T-helper 22 cell (primary cell): Measurements from ENCODE around the gene SCARF2.
"Not testable (repeated sequence)": the region's sequence is repeated elsewhere in the genome, so short reads cannot be mapped to it uniquely, and the experiment has no call there.

Experiments used
- DNase-seq: peaks from one replicate; pipeline ENCODE4 v3.0.0-alpha.2; 2020; ENCODE audit warnings: low read depth

SCARF2 gene

DNA sequence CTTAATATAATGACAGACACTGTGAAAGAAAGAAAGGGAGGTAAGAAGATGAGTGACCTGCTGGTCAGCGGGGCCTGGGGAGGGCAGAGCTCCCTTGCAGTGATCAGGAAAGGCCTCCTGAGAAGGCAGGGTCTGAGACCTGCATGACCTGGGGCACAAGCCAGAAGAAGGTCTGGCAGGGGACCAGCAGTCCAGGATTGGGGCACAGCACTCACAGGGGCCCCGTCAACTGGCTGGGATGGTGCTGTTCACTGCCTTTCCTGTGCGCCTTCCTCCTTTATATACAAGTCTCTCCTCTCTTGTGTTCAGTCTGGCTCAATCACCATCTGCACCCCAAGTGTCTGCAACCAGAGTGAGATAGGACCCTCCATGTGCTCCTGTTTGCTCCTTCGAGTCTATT, 22.2 kb upstream of the SCARF2 start:
- DNase-seq, result no peak

DNA sequence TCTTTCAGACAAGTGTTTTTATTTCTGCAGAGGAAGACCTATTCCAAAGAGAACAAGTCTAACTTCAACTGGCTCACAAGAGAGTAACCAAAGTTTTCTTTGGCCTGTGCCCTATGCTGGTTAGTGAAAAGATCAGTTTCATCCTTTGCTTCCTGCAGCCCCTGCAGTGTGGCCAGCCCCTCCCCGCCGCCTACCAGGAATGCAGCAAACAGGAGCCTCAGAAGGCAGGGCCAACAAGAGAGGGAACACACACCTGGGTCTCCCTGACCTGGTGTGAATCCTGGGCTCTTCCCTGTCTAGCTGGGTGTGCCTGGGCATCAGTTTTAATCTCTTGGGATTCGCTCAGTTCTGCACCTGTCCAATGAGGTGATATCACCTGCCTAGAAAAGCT, 21.5 kb upstream of the SCARF2 start:
- DNase-seq, result no peak

DNA sequence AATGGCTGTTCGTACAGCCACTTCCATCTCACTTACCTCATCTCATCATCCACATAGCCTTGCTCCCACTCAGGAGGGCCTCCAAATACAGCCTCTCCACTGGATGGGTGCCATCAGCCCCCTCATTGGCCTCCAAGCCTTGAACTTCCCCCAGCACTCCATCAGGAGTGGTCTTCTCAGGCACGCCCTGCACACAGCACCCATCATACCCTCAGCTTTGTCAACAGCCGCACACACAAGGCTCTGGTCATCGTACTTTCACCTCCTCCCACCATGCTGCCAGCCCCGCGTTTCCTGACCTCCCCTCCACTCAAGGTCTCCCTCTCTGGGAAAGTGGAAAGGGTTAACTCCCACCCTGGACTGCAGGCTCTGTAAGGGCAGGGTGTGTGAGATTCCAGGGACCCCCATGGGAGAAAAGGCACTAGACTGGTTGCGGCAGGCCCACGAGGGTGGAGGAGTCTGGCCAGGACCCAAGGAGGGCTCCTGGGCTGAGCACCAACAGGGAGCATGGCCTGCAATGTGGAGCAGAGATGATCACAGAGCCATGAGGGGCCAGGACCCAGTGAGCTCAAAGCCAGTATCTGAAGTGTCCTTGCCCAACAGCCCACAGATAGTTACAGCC, 21.0 kb upstream of the SCARF2 start:
- no peak for DNase-seq

DNA sequence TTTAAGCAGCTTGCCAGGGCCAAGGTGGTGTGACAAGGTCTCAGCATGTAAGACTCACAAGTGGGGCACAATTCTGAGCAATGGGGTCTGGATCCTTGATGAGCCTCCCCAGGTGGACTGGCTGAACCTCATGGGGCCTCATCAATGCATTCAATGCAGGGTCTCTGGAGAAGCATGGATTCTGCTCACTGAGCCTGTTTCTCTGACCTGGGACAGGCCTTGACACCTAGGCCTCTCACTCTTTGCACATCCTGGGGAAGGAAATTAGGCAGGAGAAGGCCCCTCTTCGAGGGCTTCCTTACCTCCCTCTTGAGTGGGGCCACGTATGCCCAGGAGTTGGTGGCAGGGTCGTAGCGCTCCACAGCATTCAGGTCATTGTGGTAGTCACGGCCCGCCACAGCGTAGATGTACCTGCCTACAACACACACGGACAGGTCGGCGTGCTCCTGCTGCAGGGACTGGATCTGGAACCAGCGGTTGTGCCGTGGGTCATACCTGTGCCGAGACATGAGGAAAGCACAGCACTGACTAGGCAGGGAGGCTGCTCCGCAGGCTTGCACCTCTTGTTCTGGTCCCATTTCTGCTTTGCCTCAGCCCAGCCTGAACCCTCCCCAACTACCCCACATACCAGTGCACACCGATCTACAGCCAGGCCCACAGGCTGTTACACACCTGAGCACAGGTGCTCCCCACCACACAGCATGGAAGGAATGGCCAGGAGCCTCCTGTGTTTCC, 20.0 kb upstream of the SCARF2 start:
- no peak for DNase-seq

DNA sequence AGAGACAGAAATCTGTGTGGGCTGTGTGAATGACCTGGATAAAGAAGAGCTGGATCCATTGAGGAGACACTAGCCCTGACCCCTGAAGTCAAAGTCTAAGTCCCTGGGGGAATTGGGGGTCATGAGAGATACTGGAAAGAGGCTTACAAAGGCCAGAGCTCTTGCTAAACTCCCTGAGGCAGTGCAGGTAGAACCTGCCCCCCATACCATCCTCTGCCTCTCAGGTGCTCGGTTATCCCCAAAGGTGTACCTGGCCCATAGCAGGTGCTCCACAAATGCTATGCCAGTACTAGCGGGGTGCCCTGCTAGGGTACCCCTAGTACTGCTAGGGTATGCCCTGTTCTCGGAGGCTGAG, 19.1 kb upstream of the SCARF2 start:
- no peak for DNase-seq

DNA sequence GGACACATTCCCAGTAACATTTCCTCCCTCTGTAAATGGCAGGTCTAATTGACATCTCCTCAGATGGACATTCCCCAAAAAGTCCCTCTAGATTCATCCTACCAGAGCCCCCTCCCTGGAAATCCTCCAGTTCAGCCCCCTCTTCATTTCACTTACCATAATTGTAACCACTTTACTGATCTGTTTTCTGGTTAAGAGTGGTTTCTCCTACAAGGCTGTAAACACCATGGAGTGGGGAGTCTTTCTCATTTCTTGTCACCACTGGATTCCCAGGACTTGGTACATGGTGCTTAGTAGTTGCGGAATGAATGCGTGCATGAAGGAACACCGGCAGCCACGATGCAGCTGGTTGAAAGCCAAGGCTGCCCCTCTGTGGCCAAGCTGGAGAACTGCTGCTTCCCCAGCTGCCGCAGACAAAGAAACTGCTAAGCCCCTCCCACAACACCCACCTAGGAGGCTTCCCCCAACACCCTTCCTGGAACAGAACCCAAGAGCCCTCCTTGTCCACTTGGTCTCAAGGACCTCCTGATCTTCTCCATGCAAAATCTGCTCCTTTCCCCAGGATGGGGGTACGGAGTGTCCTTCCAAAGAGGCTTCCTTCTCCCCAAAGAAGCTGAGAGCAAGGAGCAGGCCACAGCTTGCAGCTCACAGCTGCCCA, 18.6 kb upstream of the SCARF2 start:
- peak; percentile 49 for DNase-seq

DNA sequence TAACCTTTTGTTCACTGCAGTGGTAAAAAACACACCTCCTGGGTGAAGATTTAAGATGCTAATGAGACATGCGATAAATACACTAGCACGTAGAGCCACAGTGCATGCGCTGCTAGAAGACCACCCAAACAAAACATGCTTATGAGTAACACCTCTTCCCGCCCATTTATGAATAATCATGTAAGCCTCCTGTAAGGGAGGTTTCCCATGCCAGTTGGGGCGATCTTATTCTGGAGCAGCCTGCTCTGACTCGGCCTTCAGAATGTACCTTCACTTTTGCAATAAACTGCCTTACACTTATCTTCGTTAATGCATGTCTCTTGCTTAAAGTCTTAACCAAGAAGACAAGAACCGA, 18.1 kb upstream of the SCARF2 start:
- no peak for DNase-seq

DNA sequence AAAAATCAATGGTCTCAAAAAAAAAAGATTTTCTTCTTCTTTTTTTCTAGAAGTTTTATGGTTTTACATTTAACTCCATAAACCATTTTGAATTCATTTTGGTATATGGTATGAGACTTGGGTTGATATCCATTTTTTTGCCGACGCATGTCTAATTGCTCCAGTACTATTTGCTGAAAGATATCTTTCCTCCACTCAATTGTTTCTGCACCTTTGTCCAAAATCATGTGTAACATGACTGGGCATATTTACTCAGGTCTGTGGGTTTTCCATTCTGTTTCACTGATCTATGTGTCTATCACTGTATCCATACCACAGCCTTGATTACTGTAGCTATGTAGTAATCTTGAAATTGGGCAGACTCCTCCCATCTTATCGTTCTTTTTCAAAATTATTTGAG, 15.6 kb upstream of the SCARF2 start:
- no peak for DNase-seq

DNA sequence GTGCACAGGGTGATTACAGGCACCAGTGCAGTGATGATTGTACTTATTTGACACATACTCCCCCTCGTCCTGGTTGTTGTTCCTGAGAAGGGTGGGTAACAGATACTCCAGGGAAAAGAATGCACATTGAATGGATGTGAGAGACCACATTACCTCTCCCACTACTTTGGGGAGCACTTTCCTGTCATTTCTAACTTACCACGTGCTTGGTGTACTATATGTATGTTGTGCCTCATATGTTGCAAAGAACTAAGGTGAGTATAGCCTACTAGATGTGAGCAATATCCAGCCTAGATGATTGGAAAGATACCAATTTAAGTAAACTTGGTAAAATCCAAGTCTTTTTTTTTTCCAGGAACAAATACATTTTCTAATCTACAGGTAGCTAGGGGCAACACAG, 14.3 kb upstream of the SCARF2 start:
- no peak for DNase-seq

DNA sequence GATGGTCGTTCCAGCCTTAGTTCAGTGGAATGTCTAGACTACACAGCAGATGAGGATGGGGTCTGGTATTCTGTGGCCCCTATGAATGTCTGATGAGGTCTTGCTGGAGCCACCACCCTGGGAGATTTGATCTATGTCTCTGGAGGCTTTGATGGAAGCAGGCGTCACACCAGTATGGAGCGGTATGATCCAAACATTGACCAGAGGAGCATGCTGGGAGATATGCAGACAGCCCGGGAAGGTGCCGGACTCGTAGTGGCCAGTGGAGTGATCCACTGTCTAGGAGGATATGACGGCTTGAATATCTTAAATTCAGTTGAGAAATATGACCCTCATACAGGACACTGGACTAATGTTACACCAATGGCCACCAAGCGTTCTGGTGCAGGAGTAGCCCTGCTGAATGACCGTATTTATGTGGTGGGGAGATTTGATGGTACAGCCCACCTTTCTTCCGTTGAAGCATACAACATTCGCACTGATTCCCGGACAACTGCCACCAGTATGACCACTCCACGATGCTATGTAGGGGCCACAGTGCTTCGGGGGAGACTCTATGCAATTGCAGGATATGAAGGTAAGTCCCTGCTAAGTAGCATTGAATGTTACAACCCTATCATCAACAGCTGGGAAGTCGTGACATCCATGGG, 13.6 kb upstream of the SCARF2 start:
- DNase-seq, result not testable (repeated sequence)

DNA sequence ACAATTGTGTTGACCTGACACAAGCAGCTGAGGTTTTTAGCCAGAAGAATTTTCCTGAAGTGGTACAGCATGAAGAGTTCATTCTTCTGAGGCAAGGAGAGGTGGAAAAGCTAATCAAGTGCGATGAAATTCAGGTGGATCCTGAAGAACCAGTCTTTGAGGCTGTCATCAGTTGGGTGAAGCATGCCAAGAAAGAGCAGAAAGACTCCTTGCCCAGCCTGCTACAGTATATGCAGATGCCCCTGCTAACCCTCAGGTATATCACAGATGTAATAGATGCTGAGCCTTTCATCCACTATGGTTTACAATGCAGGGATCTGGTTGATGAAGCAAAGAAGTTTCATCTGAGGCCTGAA, 12.9 kb upstream of the SCARF2 start:
- no peak for DNase-seq

DNA sequence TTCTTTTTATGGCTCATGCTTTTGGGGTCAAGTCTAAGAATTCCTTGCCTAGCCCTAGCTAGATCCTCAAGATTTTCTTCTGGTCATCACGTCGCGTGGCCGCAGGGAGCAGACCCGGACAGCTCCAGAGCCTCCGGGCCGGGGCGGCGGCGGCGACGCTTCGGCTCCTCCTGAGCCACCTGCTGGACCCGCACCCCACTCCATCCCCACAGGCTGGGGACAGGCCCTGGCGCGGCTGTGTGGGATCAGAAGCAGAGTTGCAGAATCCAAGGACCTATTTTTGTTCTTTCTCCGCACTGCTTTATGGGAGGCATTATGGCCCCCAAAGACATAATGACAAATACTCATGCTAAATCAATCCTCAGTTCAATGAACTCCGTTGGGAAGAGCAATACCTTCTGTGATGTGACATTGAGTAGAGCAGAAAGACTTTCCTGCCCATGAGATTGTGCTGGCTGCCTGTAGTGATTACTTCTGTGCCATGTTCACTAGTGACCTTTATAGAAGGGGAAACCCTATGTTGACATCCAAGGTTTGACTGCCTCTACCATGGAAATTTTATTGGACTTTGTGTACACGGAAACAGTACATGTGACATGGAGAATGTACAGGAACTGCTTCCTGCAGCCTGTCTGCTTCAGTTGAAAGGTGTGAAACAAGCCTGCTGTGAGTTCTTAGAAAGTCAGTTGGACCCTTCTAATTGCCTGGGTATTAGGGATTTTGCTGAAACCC, 12.4 kb upstream of the SCARF2 start:
- DNase-seq, result no peak

DNA sequence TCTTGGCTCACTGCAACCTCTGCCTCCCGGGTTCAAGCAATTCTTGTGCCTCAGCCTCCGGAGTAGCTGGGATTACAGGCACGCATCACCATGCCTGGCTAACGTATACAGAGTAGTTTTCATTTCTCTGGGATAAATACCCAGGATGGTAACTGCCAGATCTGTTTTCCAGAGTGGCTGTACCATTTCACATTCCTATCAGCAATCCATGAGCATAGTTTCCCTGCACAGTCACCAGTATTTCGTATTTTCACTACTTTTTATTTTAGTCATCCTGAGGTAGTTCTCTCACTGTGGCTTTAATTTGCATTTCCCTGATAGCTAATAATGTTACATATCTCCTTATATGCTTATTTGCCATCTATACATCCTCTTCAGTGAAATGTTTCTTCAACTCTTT, 11.0 kb upstream of the SCARF2 start:
- no peak for DNase-seq

DNA sequence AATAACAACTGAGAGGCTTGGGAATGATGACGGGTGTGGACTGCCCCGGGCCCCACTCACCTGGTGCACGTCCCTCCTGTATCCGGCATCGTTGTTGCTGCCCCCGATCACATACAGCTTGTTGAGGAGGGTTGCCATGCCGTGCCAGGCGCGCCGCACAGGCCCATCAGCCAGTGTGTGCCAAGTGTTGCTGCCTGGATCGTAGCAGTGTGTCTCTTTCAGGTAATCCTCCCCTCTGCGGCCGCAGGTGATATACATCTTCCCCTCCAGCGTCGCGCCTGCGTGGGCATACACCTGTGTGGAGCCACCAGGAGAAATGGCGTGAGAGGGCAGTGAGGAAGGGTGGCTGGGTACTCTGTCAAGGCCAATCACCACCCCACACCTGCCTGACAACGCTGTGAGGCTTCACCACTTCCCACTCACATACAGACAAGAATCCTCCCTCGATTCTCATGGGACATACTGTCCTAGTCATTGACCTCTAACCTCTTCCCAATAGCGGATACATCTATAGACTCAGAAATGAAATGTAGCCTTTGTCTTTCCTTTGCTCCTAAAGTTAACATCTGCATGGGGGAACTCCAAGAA, 8.9 kb upstream of the SCARF2 start:
- DNase-seq, result no peak

DNA sequence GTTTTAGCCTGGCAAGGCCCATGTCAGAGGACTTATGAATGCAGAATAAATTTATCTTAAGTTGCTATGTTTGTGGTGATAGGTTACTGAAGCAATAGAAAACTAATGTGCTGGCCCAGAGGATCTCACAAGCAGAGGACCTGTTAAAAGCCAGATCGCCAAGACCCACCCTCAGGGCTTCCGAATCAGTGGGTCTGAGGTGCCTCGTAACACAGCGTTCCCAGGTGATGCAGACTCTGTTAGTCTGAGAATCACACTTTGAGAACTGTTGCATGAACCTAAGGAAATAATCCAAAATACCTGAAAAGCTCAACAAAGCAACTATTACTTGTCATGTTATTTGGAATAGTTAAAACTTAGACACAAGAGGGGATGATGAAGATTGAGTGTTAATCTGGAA, 6.7 kb upstream of the SCARF2 start:
- DNase-seq, result no peak

DNA sequence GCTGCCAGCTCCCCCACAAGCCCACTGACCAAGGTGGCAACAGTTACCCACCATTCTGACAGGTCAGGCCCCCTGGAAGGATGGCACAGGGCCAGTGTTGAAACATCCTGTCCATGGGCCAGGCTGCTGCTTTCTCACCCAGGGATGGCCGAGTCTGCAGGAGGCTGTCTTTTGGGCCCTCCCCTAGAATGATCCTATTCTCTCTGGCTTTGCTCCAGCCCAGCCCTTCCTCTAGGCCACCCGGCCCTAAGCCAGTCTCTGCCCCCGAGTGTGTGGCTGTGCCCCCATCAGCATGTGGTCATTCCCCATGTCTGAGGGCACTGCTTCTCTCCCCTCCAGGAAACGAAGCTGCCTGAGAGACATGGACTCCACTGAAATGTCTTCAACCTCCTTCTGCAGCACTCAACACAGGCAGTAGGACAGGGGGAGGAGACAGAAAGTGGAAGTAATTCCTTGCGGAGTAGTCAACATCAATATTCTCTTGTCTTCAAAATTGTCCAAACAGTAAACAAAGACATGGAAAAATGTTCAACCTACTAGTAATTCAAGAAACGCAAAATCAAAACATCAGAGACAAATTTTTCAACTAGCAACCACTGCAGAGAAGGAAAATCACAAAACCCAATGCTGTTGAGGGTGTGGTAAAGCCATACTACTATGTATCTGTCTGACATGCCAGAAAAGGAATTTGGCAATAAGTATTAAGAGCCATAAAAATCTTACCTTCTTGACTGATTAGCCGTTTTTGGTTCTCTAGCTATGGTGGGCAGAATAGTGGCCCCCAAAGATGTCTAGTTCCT, 5.1 kb upstream of the SCARF2 start:
- no peak for DNase-seq

DNA sequence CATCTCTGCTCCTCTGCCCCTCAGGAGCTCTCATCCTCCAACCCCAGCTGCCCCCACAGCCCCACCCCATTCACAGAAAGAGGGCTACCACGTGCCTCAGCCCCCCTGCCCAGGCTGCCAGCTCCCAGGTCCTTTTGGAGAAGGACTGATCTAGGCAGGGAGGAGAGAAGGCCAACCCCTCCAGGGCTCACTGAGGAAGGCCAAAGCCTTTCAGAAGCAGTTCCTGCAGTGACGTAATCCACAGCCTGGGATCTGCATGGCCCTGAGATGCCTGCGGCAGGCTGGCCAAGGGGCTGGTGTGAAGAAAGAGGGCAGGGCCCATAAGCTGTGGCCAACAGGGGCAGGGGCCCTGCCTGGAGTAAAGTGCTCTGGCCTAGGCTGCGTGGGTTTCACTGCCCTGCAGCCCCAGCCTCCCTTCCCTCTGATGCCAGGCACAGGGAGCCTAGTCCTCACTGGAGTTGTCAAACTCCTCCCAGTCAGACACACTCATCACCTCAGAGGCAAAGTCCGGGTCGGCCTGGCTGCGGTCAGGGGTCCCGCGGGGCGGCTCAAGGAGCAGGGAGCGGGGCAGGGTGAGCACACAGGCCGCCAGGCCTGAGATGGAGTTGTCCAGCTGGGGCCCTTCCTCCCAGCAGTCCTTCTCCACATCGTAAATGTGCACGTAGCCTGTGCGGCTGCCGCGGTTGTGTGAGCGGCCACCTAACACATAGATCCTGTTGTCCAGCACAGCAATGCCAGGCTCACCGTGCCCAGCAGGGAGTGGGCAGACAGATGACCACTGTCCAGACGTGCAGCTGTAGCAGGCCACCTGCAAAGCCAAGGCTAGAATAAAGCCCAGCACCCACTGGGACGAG, 4.2 kb upstream of the SCARF2 start:
- no peak for DNase-seq

DNA sequence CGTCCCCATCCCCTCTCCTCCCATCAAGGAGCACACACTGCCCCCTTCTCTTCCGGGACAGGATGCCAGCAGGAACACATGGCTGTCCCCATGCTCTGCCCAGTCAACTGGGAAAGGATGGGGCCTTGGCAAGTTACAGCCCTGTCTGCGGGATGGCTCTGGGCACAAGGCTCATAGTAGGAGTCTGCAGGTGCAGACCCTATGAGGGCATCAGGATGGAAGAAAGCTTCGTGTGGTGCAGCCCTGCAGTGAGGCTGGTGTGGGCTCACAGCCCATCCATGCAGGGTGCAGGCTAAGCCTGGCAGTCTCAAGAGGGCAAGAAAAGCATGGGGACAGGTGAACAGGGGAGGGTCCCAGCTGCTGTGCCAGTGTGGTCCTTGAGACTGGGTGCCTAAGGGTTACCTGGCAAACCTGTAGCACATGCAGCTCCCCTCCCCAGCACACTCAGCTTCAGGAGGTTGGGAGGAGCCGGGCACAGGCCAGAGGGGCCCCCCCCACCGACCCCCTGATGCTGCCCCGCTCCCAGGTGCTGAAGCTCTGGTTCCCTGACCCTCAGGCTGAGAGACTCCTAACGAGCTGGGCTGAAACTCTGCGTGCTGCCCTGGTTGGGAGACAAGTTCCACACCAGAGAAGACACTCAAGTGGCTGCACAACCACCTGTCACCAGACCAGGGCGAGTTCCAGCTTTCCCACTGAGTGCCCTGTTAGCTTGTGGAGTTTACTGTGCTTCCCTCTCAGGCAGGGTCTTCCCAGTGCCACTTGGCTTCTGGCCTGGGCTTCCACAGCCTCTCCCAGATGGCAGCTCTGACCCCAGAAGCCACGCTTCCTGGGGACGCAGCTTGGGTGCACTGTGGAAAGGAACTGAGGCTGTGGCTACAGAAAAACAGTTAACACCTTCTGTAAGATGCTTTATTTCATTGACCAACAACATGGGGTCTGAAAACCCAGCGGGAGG, 3.3 kb upstream of the SCARF2 start:
- no peak for DNase-seq

DNA sequence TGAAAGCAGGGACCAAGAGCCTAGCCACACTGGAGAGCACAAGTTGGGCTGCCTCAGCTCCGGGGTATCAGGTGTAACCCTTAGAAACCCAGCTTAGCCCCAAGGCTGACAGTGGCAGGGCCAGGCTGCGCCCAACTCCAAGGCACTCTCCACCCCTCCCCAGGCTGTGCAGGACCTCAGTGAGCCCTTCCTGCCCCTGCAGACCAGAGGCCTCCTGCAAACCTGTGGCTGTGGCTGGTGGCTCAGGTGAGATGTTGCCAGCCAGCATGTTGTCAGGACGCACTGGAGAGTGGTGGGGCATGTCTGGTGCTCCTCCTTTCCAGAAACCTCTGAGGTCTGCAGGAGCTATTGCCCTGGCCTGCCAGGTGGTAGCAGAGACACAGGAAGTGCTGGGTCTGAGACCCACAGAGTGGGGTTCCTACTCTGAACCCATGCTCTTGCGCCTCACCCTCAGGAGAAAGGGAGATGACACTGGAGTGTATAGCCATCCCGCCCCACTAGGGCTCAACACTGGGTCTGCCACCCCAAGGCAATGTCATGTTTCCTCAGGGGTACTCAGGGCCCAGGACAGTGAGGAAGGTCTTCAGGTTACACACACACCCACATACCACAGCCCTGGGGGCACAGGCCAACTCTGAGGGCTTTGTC, 2.4 kb upstream of the SCARF2 start:
- DNase-seq, result no peak
